A549 (cell line): ENCODE data around the gene IHH.

Experiments used
- CTCF ChIP-seq: fragments of >200 bp; sonication (Bioruptor Twin); formaldehyde crosslinking; IDR thresholded peaks from 3 replicates; pipeline ENCODE4 v1.5.1; 2016
- MYC ChIP-seq: IDR thresholded peaks from 2 replicates; pipeline ENCODE4 v1.6.1; 2012; ENCODE audit warnings: mild to moderate bottlenecking, inconsistent platforms, low read length, improper control_type of control experiment, borderline replicate concordance

- TF ChIP-seq CTCF (no peak), MYC (no peak)
Observed at GRCh38 chr2:219081701-219082331, 21.1 kb upstream of the IHH start.
